Stimulated activated CD4-positive, alpha-beta T cell treated with anti-CD3 and anti-CD28 coated beads, Interleukin-15, amount 100 ng/mL, for 48 hours (primary cell): ENCODE data around the gene CHST12.
"Not testable (repeated sequence)": the region's sequence is repeated elsewhere in the genome, so short reads cannot be mapped to it uniquely, and the experiment has no call there.

Experiments used
- DNase-seq, 2 donors: peaks; one replicate each; pipeline ENCODE4 v3.0.0-alpha.2; 2020; ENCODE audit warnings: low read depth in 2 of 2

Gene CHST12

DNA sequence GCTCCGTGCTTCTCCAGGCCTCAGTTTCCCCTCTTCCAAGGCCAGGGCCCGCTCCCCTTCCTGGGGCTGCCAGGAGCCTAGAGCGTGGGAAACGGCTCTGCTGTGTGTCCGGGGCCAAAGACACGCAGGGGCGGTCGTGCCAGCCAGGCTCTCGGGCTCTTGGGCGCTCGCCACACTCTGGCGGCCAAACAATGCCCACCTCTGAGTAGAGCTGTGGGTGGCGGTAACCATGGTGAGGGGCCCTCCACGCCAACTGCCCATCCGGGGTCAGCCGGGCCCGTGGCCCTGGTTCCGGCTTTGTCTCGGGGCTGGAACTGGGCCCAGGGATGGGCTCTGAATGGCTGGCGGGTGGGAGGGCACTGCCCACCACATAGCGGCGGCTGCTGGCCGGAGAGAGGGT, 56.8 kb downstream of the CHST12 start:
- no peak for DNase-seq

DNA sequence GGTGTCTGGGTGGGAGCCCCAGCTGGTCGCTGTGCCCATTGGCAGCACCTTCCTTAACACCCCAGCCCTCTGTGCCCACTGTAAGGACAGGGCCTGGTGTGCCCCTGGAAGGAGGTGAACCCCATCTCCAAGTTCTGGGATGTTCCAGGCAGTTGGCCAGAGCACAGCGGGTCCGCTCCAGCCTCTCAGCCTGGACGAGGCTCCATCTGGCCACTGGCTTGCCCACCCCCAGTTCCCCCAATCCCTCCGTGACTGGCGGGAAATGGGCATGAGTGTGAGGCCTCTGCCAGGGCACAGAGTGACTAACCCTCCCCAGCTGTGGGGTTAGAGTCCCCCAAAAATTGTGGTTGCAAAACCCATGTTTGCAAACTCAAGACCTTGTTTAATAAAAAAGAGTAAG, 57.2 kb downstream of the CHST12 start:
- DNase-seq, result no peak

DNA sequence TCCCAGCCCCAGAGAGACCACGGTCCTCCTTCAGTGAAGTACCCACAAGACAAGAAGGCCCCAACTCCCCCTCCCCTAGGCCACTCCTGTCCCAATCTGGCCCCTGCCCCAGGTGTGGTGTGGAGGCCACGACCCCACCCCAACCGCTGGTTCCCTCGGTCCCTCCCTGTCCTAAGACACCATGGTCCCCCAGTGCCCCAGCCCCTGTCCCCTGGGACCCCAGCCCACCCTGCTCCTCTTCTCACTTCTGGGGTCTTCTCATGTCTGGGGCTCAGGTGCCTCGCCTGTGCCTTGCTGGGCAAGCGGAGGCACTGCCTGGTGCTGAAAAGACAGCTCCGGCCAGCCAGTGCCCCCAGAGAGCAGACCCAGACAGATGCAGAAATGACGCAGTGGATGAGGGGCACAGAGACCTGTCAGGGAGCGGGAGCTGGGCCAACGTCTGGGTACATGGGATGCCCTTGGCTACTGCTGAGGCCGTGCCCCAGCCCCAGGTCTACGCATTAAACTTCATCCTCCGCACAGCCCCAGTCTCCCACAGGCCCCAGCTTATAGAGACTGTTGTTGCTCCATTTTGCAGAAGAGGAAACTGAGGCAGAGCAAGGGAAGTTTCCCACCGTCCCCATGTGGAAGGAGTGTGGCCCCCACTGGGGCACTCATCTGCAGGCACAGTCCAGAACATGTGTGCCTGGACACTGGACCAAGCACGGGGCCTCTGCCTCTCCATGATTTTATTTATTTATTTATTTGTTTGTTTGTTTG, 58.0 kb downstream of the CHST12 start:
- DNase-seq, result no peak

DNA sequence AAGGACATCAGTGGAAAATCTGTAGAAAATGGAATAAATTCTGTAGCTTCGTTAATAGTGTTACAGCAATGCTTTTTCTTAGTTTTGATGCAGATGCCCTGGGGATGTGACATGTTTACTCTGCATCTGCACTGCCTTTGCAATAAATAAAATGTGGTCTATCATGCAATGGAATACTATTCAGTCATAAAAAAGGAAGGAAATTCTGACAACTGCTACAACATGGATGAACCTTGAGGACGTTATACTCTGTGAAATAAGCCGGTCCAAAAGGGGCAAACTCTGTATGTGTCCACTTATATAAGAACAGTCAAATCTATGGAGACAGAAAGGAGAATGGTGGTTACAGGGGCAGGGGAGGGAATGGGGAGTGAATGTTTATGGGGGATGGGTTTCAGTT, 59.3 kb downstream of the CHST12 start:
- DNase-seq, result no peak

DNA sequence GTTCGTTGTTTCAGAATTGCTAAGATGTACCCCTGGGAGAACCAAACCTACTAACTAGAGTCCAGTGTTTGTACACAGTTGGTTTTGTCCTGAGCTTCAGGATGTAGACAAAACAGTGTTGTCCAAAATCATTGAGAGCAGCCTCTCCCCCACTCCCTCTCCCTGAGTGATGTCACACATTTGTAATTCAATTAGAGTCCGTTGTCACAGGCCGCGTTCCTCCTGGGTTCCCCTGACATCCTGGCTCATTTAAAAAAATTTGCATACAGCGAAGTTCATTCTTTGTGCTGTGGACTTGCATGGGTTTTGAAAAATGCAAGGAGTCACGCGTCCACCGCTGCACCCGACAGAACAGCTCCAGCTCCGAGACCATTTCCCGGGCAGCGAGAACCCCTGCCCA, 62.5 kb downstream of the CHST12 start:
- DNase-seq, result no peak

DNA sequence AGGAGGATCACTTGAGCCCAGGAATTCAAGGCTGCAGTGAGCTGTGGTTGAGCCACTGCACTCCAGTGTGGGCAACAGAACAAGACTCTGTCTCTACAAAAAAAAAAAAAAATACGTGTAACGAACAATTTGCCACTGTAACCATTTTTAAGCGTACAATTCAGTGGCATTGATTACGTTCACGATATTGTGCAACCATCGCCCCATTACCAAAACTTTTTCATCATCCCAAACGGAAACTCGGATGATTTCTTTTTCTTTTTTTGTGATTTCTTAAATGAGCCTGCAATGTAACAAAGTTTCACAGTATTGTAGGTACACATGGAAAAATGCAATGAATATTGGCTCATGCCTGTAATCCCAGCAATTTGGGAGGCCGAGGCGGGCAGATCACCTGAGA, 63.3 kb downstream of the CHST12 start:
- no peak for DNase-seq

DNA sequence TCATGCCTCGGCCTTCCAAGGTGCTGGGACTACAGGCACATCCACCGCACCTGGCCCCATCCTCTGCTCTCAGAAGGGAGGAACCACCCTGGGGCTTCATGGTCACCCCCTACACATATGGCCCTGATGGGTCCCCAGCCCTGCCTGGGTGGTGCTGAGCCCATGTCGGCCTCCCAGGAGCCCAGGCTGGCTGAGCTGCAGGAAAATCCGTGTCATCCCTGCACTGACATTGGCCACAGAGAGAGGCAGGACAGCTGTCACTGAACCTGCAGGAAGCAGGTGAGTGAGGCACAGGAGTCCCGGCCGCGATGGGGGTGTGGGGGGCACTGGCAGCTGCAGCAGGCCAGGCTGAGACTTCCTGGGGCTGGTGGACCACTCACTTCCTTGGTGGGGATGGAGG, 64.8 kb downstream of the CHST12 start:
- DNase-seq, result no peak

DNA sequence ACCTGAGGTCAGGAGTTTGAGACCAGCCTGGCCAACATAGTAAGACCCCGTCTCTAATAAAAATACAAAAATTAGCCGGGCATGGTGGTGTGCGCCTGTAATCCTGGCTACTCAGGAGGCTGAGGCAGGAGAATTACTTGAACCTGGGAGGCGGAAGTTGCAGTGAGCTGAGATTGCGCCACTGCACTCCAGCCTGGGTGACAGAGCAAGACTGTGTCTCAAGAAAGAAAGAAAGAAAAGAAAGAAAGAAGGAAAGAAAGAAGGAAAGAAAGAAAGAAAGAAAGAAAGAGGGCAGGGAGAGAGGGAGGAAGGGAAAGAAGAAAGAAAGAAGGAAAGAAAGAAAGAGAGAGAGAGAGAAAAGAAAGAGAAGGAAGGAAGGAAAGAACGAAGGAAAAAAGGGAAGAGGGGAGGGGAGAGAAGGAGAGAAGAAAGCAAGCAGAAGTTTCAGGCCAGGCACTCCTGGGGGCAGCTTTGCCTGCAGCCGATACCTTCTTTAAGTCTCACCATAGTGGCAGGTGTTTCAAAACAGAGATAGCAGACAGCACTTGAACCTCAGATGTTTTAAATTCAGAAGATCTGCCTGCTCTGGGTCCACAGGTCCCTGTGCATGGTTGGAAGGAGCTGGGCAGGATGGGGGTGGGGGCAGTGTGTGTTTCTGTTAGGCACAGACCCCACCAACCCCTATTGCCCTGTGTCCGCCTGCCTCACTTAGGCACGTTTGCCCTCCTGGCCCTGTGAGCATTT, 66.2 kb downstream of the CHST12 start:
- DNase-seq, result not testable (repeated sequence)

DNA sequence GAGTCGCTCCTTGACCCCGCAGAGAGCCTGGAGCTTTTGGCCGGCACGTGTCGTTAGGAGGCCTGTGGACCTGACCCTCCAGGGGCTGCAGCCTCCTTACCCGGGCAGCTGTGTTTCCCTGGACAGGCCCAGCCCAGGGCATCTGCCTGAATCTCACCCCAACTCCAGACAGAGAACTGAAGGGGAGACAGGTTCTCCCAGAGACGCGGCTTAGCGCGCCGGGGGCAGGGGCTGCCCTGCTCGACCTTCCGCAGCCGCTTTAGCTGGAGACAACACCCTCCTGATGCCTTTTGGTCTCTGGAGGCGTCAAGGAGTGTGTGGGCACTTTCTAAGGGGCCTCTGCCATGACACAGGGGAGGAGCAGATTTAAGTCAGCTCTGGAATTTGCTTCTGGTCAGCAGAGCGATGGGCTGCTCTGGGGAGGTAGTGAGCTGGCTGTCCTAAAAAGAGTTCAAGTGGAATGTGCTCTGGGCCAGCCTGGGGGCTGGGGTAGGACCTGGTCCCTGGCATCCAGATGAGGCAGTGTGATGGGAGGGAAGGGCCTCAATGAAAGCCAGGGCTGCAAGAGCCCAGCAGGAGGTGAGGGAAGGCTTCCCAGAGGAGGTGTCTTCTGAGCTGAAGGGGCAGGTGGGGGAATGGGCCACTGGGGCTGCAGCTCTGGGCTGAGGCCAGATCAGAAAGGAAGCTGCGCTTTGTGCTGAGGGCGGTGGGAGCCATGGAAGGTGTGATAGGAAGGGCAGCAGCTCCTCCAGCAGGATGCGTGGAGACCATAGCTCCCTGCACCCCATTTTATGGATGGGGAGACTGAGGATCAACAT, 67.0 kb downstream of the CHST12 start:
- no peak for DNase-seq

DNA sequence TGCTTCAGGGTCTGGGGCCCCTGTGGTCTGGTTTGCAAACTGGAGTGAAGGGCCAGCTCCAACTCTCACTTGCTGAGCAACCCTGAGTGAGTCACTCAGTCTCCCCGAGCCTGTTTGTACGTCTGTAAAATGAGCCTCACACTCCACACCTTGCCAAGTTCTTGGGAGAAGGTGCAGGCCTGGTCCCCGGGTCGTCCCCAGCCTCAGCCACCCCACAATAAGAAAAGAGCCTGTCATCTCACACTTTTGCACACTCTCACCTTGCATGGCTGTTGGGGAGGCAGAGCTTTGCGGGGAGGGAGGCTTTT, 67.6 kb downstream of the CHST12 start:
- DNase-seq, result no peak

DNA sequence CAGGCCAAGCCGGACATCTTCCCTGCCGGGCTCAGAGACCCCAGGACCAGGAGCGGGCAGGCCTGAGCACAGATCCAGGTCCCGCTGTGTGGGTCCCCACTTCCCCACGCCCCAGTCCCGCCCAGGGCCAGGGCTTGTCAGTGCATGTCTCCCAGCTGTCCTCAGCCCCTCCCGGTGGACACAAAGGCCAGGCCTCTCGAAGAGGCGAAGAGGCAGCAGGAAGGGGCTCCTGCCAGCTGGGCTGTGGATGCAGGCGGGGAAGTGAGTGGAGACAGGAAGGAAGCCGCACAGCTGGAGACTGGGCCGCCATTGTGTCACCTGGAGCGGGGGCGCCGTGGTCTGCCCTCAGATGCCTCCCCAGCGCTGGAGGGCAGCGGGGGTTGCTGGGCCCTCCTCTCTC, 68.0 kb downstream of the CHST12 start:
- DNase-seq, result no peak

DNA sequence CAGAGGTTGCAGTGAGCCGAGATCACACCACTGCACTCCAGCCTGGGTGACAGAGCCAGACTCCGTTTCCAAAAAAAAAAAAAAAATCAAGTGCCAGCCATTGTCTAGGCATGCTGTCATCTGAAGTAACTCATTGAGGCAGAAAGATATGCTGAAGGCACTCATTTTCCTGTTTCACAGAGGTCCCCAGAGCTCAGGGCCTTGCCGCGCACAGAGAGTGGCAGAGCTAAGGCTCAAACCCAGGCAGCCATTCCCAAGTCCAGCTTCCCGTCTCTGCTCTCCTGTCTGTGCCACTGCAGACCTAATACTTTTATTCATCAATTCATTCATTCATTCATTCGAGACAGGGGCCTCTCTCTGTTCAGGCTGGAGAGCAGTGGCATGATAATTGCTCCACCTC, 69.3 kb downstream of the CHST12 start:
- DNase-seq, result no peak

DNA sequence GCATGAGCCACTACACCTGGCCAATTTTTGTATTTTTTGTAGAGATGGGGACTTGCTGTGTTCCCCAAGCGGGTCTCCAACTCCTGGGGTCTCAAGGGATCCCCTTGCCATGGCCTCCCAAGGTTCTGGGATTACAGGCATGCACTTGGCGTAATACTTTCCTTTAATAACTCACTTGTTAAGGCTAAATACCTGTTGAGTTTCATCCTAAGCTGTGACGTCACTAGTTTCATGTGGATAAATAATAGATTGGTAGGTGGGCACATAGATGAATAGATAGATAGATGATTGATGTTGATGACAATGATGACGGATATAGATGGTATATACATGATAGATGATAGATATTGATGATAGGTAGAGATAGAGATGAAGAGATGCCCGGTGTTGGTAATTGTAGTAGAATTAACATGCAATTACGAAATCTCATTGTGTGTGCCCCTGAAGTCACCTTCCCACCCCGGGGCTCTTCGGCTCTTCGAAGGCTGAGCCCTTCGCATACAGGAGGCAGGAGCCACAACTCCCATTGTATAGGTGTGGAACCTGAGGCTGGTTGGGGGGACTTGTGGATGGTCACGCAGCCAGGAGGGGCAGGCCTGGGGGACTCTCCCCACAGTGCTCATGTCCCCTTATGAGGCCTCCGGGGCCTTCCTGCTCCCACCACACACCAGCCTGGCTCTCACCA, 70.2 kb downstream of the CHST12 start:
- no peak for DNase-seq

DNA sequence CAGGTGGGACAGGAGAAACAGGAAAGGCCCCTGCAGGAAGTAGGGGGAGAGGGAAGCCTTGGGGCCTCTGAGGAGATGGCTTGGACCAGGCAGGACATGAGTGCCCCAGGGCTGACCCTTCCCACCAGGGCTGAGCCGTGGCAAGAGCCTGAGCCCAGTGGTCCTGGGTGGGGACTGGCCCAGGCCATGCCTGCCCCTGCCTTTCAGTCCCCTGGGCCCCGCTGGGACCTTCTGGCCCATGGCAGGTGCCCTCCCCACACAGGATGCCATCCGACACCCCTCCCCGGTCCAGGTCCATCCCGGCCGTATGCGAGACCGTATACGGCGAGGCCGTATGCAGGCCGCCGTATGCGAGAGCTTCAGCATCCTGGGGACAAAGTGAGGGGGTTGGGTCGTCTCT, 70.8 kb downstream of the CHST12 start:
- DNase-seq, result no peak

DNA sequence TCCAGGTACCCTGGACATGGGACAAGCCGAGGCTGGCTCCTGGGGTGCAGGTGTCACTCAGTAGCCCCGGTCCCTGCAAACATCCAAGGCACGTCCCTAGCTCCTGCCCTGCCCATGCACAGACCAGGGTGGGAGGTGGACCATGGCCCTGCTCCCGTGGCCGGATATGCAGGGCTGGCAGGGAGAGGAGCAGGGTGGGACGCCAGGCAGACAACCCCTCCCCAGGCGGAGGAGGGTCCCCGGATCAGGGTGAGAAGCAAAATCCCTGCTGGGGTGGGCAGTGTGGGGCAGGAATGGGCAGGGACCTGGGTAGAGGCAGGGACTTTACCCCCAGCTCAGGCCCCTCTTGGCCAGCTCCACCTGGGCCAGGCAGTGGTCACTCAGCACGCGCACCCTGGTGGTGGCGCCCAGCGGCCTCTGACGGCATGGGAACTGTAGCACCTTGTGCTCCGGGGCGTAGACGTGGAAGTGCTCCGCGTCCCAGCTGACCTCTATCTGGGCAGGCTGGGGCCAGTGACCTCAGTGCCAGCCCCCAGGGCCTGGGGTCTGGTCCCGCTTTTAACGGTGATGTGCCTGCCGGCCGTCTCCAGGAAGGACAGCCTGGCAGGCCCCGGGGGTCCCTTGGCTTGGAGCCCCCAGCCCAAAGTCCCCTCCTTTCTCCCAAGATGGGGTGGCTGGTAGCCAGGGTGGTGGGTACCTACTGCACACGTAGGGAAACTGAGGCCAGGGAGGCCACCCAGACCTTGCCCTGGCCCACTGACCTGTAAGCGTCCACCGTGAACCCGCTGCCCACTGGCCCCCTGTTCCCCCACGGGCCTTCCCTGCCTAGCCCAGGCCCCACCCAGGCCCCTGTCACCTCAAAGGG, 71.6 kb downstream of the CHST12 start:
- no peak for DNase-seq

DNA sequence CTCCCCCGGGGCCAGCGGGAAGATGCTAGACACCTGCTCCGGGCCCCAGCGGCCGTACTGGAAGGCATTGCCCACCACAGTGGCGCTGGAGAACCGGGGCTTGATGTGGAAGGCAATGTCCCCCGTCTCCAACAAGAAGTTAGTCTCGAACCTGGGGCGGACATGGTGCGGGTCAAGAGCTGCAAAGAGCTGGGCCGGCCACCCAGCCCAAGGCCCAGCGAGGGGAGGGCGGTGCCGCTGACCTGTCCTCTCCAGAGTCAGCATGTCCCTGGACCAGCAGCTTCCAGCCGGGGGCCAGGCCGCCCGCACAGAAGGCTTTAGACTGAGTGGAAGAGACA, 72.2 kb downstream of the CHST12 start:
- no peak for DNase-seq

DNA sequence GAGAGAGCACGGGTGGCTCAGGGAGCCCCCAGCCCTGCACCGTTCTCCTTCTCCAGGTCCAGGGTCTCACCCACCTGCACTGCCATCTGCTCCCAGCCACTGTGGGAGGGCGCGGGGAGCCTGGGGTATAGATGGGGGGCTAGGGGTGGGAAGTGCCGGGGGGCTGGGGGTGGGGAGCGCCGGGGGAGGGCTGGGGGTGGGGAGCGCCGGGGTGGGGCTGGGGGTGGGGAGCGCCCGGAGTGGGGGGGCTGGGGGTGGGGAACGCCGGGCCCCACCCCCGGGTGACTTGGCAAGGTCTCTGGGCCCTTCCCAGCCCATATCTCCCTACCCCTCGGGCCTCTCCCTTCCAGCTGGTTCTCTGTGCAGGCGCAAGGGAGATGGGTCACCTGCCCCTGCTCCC, 72.9 kb downstream of the CHST12 start, which contains the start of gene GRIFIN:
Gene GRIFIN (minus strand): TSS at position 101 of the 400 bp plus-strand sequence. CDS start 15 bp downstream, at position 86.
- no peak for DNase-seq

DNA sequence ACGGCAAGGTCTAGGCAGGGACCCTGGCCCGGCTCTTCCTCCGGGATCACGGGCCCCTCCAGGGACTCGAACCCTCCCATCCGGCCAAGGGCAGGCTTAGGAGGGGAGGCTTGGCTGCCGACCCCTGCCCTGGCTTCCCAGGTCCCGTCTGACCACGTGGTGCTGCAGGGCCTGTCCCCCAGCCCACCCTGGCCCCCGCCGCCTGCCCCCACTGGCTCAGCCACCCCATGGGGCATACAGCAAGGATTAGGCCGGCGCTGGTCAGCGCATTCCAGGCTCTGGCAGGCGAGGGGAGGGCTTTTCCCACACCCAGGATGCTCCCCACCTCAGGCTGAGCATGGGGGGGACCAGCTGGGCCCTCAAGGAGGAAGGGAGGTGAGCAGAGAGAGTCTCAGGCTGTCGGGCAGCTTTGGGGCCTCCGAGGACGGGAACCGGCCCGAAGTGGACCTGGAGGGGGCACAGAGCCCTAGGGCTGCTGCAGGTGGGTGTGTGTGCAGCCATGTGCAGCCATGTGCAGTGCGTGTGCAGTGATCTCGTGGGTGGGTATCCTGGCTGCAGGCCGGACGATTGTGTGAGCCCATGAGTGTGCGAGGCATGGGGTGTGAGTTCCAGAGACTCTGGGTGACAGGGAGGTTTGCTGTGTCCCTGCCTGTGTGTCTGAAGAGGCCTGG, 73.5 kb downstream of the CHST12 start:
- DNase-seq, result no peak

DNA sequence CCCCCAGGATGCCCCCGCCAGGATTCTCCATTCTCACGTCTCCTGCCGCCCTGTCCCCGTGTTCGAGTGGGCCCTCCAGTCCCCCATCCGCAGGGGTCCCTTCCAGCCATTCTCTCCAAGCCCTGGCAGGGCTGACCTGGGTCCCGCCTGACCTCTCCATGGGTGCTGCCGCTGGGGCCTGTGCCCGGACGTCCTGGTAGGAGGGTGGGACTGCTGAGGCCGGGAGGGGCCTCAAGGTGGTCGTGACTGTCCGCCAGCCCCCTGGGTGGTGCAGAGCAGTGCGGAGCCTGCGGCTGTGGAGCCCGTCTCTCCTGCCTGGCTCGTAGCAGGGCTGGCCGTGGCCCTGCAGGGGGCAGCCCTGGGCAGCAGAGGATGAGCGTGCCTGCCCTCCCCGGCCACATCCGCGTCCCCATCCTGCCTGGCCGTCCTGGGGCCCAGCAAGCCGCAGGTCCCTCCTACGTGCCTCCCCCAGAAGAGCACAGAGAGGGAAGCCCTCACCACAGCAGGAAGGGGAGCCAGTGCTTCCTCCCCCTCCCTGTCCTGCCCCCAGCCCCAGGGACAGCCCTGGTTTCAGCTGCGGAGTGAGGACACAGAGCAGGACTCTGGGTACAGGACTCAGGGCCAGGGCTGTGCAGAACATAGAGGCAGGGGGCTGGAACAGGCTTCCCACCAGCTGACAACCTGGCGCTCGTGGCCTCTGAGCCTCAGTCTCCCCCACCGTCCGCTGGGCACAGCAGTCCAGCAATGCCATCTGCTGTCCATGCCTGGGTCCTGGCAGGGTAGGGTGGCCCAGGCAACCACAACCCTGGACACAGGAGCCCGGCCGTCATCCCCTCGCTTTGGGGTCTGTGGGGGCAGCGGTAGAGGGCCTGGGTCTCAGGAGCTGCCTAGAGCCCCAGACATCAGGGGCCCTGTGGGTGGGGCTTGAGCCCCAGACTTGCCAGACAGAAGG, 74.3 kb downstream of the CHST12 start:
- peak in 1 of 2 donors; percentile 52 for DNase-seq

DNA sequence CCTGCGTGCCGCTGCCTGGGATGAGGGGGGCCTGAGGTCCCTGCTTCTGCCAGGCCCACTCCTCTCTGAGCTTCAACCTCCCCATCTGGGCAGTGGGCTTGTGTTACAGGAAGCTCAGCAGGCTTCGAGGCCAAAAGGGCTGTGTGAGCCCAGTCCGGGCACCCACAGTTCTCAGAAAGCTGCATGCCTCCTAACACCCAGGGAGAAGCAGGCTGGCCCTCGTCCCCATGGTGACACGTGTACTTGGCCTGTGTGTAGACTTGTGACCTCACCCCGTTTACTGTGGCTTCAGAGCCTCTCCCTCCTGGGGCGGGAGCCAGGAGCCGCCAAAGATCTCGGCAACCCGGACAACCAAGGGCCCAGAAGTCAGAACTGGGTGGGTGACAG, 75.0 kb downstream of the CHST12 start:
- DNase-seq, result no peak
